Hindlimb muscle (tissue), 1 donor: ENCODE results near the gene SRC. TPM values are rescaled to one million over a fixed set of nuclear protein-coding genes. Genes with fewer than 3 reads are reported as not detected.

Source experiments
- DNase-seq: peaks from one replicate; pipeline ENCODE4 v3.0.0-alpha.2; 2013
- polyA plus RNA-seq: library from polyadenylated mRNA; unstranded; fragments of 120-200 nt; gene quantifications from one replicate; pipeline ENCODE4 v1.2.1, GENCODE V29; 2013; ENCODE audit not compliant: insufficient read length

The SRC gene
- polyA plus RNA-seq, 1 donor, result 19.5 TPM

GRCh38 chr20:37397954-37398749, 52.2 kb downstream of the SRC start:
- no peak for DNase-seq

GRCh38 chr20:37398750-37399621, 53.0 kb downstream of the SRC start:
- DNase-seq, result no peak

GRCh38 chr20:37401282-37401929, 55.5 kb downstream of the SRC start:
- no peak for DNase-seq

GRCh38 chr20:37401930-37402675, 56.2 kb downstream of the SRC start:
- no peak for DNase-seq

- no peak for DNase-seq
Measured at GRCh38 chr20:37403107-37404033, 57.4 kb downstream of the SRC start.

- DNase-seq, result no peak
Measured at GRCh38 chr20:37404461-37404890, 58.5 kb downstream of the SRC start.

- no peak for DNase-seq
Measured at GRCh38 chr20:37405351-37405897, 59.5 kb downstream of the SRC start.

- peak; percentile 49 for DNase-seq
Measured at GRCh38 chr20:37406010-37406998, 60.4 kb downstream of the SRC start.

GRCh38 chr20:37407019-37407566, 61.2 kb downstream of the SRC start:
- DNase-seq, result no peak

GRCh38 chr20:37407573-37408002, 61.6 kb downstream of the SRC start:
- DNase-seq, result peak; percentile 79

GRCh38 chr20:37408302-37409193, 62.6 kb downstream of the SRC start:
- DNase-seq, result no peak

GRCh38 chr20:37411408-37412219, 65.7 kb downstream of the SRC start:
- no peak for DNase-seq

GRCh38 chr20:37413023-37413334, 67.0 kb downstream of the SRC start:
- no peak for DNase-seq

- DNase-seq, result no peak
Measured at GRCh38 chr20:37413379-37413778, 67.4 kb downstream of the SRC start.

- DNase-seq, result no peak
Measured at GRCh38 chr20:37414224-37415035, 68.5 kb downstream of the SRC start.
